Measurements from ENCODE around the gene WLS.

Gene WLS

GRCh38 chr1:68120136-68120791, 112.1 kb downstream of the WLS start:
- peak; percentile 95 for DNase-seq (ENCODE audit: low read depth)
- H3K4me3 ChIP-seq (ENCODE audit: low read depth, low read length) = no peak overlapping the region
- TF ChIP-seq, protein P1, sequence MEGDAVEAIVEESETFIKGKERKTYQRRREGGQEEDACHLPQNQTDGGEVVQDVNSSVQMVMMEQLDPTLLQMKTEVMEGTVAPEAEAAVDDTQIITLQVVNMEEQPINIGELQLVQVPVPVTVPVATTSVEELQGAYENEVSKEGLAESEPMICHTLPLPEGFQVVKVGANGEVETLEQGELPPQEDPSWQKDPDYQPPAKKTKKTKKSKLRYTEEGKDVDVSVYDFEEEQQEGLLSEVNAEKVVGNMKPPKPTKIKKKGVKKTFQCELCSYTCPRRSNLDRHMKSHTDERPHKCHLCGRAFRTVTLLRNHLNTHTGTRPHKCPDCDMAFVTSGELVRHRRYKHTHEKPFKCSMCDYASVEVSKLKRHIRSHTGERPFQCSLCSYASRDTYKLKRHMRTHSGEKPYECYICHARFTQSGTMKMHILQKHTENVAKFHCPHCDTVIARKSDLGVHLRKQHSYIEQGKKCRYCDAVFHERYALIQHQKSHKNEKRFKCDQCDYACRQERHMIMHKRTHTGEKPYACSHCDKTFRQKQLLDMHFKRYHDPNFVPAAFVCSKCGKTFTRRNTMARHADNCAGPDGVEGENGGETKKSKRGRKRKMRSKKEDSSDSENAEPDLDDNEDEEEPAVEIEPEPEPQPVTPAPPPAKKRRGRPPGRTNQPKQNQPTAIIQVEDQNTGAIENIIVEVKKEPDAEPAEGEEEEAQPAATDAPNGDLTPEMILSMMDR (conservative IDR thresholded peaks at IDR 0.05; ENCODE audit: low read depth, low read length) = peak; percentile 81

DNA sequence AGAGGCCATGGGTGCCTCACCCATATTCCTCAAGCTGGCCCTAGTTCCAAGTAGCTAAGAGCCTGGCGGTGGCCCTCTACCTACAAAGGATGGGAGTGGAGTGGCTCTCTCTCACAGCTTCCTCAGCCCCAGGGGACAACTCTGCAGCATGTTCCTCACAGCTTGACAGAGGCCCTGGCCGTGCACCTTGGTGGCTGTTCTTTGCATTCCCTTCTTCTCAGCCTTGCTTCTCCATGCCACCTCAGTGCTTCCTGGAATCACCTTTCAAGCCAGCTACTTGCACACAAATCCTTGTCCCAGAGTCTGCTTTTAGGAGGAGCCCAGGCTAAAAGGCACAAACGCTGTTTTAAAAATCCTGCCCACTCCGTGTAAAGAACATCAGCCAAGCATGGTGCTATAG, 112.9 kb downstream of the WLS start:
- TF ChIP-seq, protein P1 (conservative IDR thresholded peaks at IDR 0.05; ENCODE audit: low read depth, low read length) = no peak
- no peak for DNase-seq (ENCODE audit: low read depth)
- H3K4me3 ChIP-seq (ENCODE audit: low read depth, low read length) = no peak overlapping the region

DNA sequence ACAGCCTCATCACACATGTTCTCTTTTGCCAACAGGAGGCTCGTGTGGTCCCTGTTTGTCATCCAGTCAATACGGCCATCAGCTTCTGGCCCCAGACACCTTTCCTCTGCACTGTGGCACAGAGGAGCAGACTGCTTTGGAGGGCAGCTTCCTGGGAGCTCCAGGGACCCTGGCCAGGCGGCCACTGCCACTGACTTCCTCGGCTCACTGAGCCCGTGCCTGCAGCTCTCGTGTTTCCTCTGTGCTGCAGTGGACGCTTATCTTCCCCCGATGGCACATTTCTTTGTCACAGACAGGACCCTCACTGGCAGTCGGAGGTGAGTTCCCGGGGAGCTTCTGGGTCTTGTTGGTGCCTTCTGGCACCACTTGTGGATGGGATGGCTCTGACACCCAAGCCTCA, 114.9 kb downstream of the WLS start:
- H3K4me3 ChIP-seq (ENCODE audit: low read depth, low read length) = no peak overlapping the region
- TF ChIP-seq, protein P1 (conservative IDR thresholded peaks at IDR 0.05; ENCODE audit: low read depth, low read length) = no peak
- DNase-seq (ENCODE audit: low read depth) = no peak

- peak; percentile 70 for DNase-seq (ENCODE audit: low read depth)
- TF ChIP-seq, protein P1 (conservative IDR thresholded peaks at IDR 0.05; ENCODE audit: low read depth, low read length) = peak; percentile 84
- H3K4me3 ChIP-seq (ENCODE audit: low read depth, low read length) = peak overlapping the region; percentile 41
These were observed 115.6 kb downstream of the WLS start for GRCh38 chr1:68116643-68117235.

- no peak for DNase-seq (ENCODE audit: low read depth)
- TF ChIP-seq, protein P1 (conservative IDR thresholded peaks at IDR 0.05; ENCODE audit: low read depth, low read length) = no peak
These were observed 117.0 kb downstream of the WLS start for GRCh38 chr1:68115308-68115707.

GRCh38 chr1:68113966-68114365, 118.4 kb downstream of the WLS start:
- no peak for DNase-seq (ENCODE audit: low read depth)
- H3K4me3 ChIP-seq (ENCODE audit: low read depth, low read length) = no peak overlapping the region
- TF ChIP-seq, protein P1 (conservative IDR thresholded peaks at IDR 0.05; ENCODE audit: low read depth, low read length) = no peak

More at GRCh38 chr1:68115308-68115707, 117.0 kb downstream of the WLS start:
- H3K4me3 ChIP-seq (ENCODE audit: low read depth, low read length) = no peak overlapping the region

GRCh38 chr1:68112835-68113243, 119.5 kb downstream of the WLS start:
- DNase-seq (ENCODE audit: low read depth) = peak; percentile 80
- no peak overlapping the region for H3K4me3 ChIP-seq (ENCODE audit: low read depth, low read length)
- TF ChIP-seq, protein P1 (conservative IDR thresholded peaks at IDR 0.05; ENCODE audit: low read depth, low read length) = no peak

Measured in choroid plexus epithelial cell (primary cell).